Left ventricle myocardium inferior (tissue), 1 donor: ENCODE measurements around the gene TMEM54. TPM values are rescaled to one million over a fixed set of nuclear protein-coding genes. Genes with fewer than 3 reads are reported as not detected.

Source experiments
- DNase-seq: peaks from one replicate; pipeline ENCODE4 v3.0.0-alpha.2; 2020
- H3K27ac ChIP-seq: fragments of 200-600 bp; replicated peaks from 2 replicates; pipeline ENCODE4 v1.8.0; 2021
- H3K27me3 ChIP-seq: fragments of 200-600 bp; 2 replicates; pipeline ENCODE4 v1.8.0; 2021; ENCODE audit warnings: low read depth
- H3K36me3 ChIP-seq: fragments of 200-600 bp; 2 replicates; pipeline ENCODE4 v1.8.0; 2021
- H3K4me1 ChIP-seq: fragments of 200-600 bp; 2 replicates; pipeline ENCODE4 v1.8.0; 2021
- H3K4me3 ChIP-seq: fragments of 200-600 bp; 2 replicates; pipeline ENCODE4 v1.8.0; 2021; ENCODE audit warnings: mild to moderate bottlenecking, moderate library complexity
- H3K9me3 ChIP-seq: fragments of 200-600 bp; replicated peaks from 2 replicates; pipeline ENCODE4 v1.8.0; 2021
- CTCF ChIP-seq: fragments of 200-600 bp; IDR thresholded peaks from 2 replicates; pipeline ENCODE4 v1.8.0; 2021; ENCODE audit warnings: antibody characterized with exemption, mild to moderate bottlenecking, borderline replicate concordance
- intact Hi-C: fragments of 100-400 bp; cut with micrococcal nuclease; formaldehyde crosslinking; loops from one replicate; pipeline ENCODE4 v1.11.0; 2022
- total RNA-seq: library from RNA; stranded (reverse); fragmentation: NEBNext Ultra II Directional; extraction: Animal tissue kit (Norgen Biotek cat#: 25700); gene quantifications from one replicate; pipeline ENCODE4 v1.2.1, GENCODE V29; 2021
- donor health status: DM: no; HTN: yes; CAD: no; lungs with severe emphysema.

The TMEM54 gene
- total RNA-seq, 1 donor from 2014 or later, result 14.2 TPM

GRCh38 chr1:32928285-32928684 is 27.1 kb upstream of the TMEM54 start:
- no peaks in the 10 kb centered on the region for H3K36me3 ChIP-seq
- no peak overlapping the region for H3K4me3 ChIP-seq
- no peak for DNase-seq
- H3K27me3 ChIP-seq, result peaks cover 22% of the 10 kb centered on the region
- intact Hi-C loops, result no loop called here
- TF ChIP-seq CTCF, result no peak
- H3K9me3 ChIP-seq, result no peaks in the 10 kb centered on the region
- H3K27ac ChIP-seq, result no peak overlapping the region
- peaks cover 18% of the 10 kb centered on the region for H3K4me1 ChIP-seq

- H3K9me3 ChIP-seq, result no peaks in the 10 kb centered on the region
- H3K36me3 ChIP-seq, result no peaks in the 10 kb centered on the region
- TF ChIP-seq CTCF, result no peak
- no peak overlapping the region for H3K27ac ChIP-seq
- DNase-seq, result no peak
- no peak overlapping the region for H3K4me3 ChIP-seq
- intact Hi-C loops, result no loop called here
- H3K4me1 ChIP-seq, result peaks cover 16% of the 10 kb centered on the region
- peaks cover 28% of the 10 kb centered on the region for H3K27me3 ChIP-seq
Observed at GRCh38 chr1:32927441-32927840, 26.3 kb upstream of the TMEM54 start.

GRCh38 chr1:32926562-32926961 is 25.4 kb upstream of the TMEM54 start:
- Histone ChIP-seq H3K4me1 (peaks cover 16% of the 10 kb centered on the region), H3K27me3 (peaks cover 29% of the 10 kb centered on the region), H3K4me3 (no peak overlapping the region), H3K36me3 (no peaks in the 10 kb centered on the region), H3K9me3 (no peaks in the 10 kb centered on the region), H3K27ac (no peak overlapping the region)
- intact Hi-C loops, result no loop called here
- no peak for DNase-seq
- TF ChIP-seq CTCF, result no peak

GRCh38 chr1:32925403-32926162 is 24.4 kb upstream of the TMEM54 start:
- H3K27ac ChIP-seq, result no peak overlapping the region
- H3K27me3 ChIP-seq, result peaks cover 29% of the 10 kb centered on the region
- H3K4me1 ChIP-seq, result peaks cover 21% of the 10 kb centered on the region
- H3K4me3 ChIP-seq, result peak overlapping the region; percentile 48
- intact Hi-C loops, result no loop called here
- H3K36me3 ChIP-seq, result no peaks in the 10 kb centered on the region
- no peak for TF ChIP-seq CTCF
- DNase-seq, result no peak
- no peaks in the 10 kb centered on the region for H3K9me3 ChIP-seq

GRCh38 chr1:32924881-32925344 is 23.7 kb upstream of the TMEM54 start:
- DNase-seq, result peak; percentile 29
- intact Hi-C loops, result no loop called here
- H3K4me1 ChIP-seq, result peaks cover 23% of the 10 kb centered on the region
- no peak overlapping the region for H3K27ac ChIP-seq
- TF ChIP-seq CTCF, result no peak
- H3K4me3 ChIP-seq, result peak overlapping the region; percentile 48
- H3K36me3 ChIP-seq, result no peaks in the 10 kb centered on the region
- H3K27me3 ChIP-seq, result peaks cover 29% of the 10 kb centered on the region
- no peaks in the 10 kb centered on the region for H3K9me3 ChIP-seq
